ENCODE measurements around the gene ZNF853.
A peak's percentile ranks its signal among the peaks of the same experiment; 100 is the strongest.

DNA sequence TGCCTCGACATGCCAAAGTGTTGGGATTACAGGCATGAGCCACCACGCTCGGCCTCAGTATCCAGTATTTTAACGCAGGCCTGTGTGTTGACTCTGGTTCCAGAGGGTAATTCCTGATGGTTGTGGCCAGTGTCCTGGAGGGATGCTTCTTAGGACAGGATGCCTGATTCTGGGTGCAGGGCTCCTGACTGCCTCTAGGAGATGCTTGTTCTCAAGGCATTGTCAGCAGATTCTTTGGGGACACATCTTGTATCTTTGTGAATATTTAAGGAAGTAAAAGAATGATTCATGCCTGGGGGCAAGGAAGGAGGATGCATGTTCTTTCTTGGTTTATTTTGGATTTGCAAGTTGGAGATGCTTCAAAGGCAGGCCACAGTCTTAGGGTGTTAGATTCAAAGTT is 36.0 kb upstream of the ZNF853 start:
- TF ChIP-seq, protein P1, sequence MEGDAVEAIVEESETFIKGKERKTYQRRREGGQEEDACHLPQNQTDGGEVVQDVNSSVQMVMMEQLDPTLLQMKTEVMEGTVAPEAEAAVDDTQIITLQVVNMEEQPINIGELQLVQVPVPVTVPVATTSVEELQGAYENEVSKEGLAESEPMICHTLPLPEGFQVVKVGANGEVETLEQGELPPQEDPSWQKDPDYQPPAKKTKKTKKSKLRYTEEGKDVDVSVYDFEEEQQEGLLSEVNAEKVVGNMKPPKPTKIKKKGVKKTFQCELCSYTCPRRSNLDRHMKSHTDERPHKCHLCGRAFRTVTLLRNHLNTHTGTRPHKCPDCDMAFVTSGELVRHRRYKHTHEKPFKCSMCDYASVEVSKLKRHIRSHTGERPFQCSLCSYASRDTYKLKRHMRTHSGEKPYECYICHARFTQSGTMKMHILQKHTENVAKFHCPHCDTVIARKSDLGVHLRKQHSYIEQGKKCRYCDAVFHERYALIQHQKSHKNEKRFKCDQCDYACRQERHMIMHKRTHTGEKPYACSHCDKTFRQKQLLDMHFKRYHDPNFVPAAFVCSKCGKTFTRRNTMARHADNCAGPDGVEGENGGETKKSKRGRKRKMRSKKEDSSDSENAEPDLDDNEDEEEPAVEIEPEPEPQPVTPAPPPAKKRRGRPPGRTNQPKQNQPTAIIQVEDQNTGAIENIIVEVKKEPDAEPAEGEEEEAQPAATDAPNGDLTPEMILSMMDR (IDR thresholded peaks at IDR 0.05; ENCODE audit: low read depth, low read length, missing input control), result peak; percentile 15
- TF ChIP-seq ATF3 (IDR thresholded peaks at IDR 0.05) (no peak), TAF1 (conservative IDR thresholded peaks at IDR 0.05) (no peak), FOXA1 (IDR thresholded peaks at IDR 0.05) (no peak)
- TF ChIP-seq, protein P2, sequence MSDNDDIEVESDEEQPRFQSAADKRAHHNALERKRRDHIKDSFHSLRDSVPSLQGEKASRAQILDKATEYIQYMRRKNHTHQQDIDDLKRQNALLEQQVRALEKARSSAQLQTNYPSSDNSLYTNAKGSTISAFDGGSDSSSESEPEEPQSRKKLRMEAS (IDR thresholded peaks at IDR 0.05), result no peak

Measured in liver (tissue), 3 donors.